ENCODE data around the gene ADRA1B. TPM values are rescaled to one million over a fixed set of nuclear protein-coding genes. Genes with fewer than 3 reads are reported as not detected.

ADRA1B gene
- total RNA-seq, 1 experiment from 2014 or later: 8.3 TPM

- H3K36me3 ChIP-seq (ENCODE audit: control insufficient read depth, insufficient read depth, low read length): no peaks in the 10 kb centered on the region
- H3K4me3 ChIP-seq (ENCODE audit: low read depth in 2 of 2, low read length in 2 of 2): no peak overlapping the region
- no TSS peak for BruUV-seq (replicated peaks)
- DNase-seq (ENCODE audit: low read depth, low spot score): no peak
- H3K27ac ChIP-seq (ENCODE audit: low read length): peak overlapping the region; percentile 59
- in situ Hi-C loops (cut with HindIII; ENCODE audit: low pct_unique_long_range_greater_than_20kb, low sequenced_read_pairs): no loop called here
- TF ChIP-seq SIN3A (IDR thresholded peaks at IDR 0.05; ENCODE audit: borderline replicate concordance, insufficient read depth, low read depth, low read length) (no peak), REST (IDR thresholded peaks at IDR 0.05; ENCODE audit: insufficient read depth in 1 of 2, low read depth in 2 of 2, low read length in 1 of 2) (no peak), TCF7L2 (IDR thresholded peaks at IDR 0.05; ENCODE audit: low read depth, low read length) (no peak), POLR2AphosphoS5 (IDR thresholded peaks at IDR 0.05; ENCODE audit: low read depth, low read length) (no peak)
- TF ChIP-seq, protein P1, sequence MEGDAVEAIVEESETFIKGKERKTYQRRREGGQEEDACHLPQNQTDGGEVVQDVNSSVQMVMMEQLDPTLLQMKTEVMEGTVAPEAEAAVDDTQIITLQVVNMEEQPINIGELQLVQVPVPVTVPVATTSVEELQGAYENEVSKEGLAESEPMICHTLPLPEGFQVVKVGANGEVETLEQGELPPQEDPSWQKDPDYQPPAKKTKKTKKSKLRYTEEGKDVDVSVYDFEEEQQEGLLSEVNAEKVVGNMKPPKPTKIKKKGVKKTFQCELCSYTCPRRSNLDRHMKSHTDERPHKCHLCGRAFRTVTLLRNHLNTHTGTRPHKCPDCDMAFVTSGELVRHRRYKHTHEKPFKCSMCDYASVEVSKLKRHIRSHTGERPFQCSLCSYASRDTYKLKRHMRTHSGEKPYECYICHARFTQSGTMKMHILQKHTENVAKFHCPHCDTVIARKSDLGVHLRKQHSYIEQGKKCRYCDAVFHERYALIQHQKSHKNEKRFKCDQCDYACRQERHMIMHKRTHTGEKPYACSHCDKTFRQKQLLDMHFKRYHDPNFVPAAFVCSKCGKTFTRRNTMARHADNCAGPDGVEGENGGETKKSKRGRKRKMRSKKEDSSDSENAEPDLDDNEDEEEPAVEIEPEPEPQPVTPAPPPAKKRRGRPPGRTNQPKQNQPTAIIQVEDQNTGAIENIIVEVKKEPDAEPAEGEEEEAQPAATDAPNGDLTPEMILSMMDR (IDR thresholded peaks at IDR 0.05): no peak
- ATAC-seq: peak; percentile 26
- H3K27me3 ChIP-seq (ENCODE audit: control insufficient read depth, insufficient read depth, low read length): no peaks in the 10 kb centered on the region
- intact Hi-C loops (cut with micrococcal nuclease; ENCODE audit: unreplicated experiment): no loop called here
- ChIA-PET POLR2A (no interaction called here), CTCF (no interaction called here)
- H3K9me3 ChIP-seq (ENCODE audit: control insufficient read depth, insufficient read depth, low read depth, low read length): no peaks in the 10 kb centered on the region
- H3K4me1 ChIP-seq (ENCODE audit: control insufficient read depth, insufficient read depth, low read length): peaks cover 39% of the 10 kb centered on the region
Observed at GRCh38 chr5:159903131-159903530, 13.2 kb upstream of the ADRA1B start.

- POLR2A ChIA-PET: no interaction called here
- intact Hi-C loops (cut with micrococcal nuclease; ENCODE audit: unreplicated experiment): no loop called here
- no peak for DNase-seq (ENCODE audit: low read depth, low spot score)
Observed at GRCh38 chr5:159904874-159905273, 11.4 kb upstream of the ADRA1B start.

More at GRCh38 chr5:159904874-159905273, 11.4 kb upstream of the ADRA1B start:
- H3K27me3 ChIP-seq (ENCODE audit: control insufficient read depth, insufficient read depth, low read length): no peaks in the 10 kb centered on the region
- no peak overlapping the region for H3K4me3 ChIP-seq (ENCODE audit: low read depth in 2 of 2, low read length in 2 of 2)
- BruUV-seq (replicated peaks): no TSS peak
- H3K27ac ChIP-seq (ENCODE audit: low read length): peak overlapping the region; percentile 60
- H3K36me3 ChIP-seq (ENCODE audit: control insufficient read depth, insufficient read depth, low read length): no peaks in the 10 kb centered on the region
- TF ChIP-seq REST (IDR thresholded peaks at IDR 0.05; ENCODE audit: insufficient read depth in 1 of 2, low read depth in 2 of 2, low read length in 1 of 2): no peak
- TF ChIP-seq, protein P1 (IDR thresholded peaks at IDR 0.05): no peak
- TF ChIP-seq TCF7L2 (IDR thresholded peaks at IDR 0.05; ENCODE audit: low read depth, low read length): no peak
- no peak for TF ChIP-seq SIN3A (IDR thresholded peaks at IDR 0.05; ENCODE audit: borderline replicate concordance, insufficient read depth, low read depth, low read length)
- no peak for TF ChIP-seq POLR2AphosphoS5 (IDR thresholded peaks at IDR 0.05; ENCODE audit: low read depth, low read length)
- H3K9me3 ChIP-seq (ENCODE audit: control insufficient read depth, insufficient read depth, low read depth, low read length): no peaks in the 10 kb centered on the region
- ATAC-seq: no peak
- in situ Hi-C loops (cut with HindIII; ENCODE audit: low pct_unique_long_range_greater_than_20kb, low sequenced_read_pairs): no loop called here
- peaks cover 39% of the 10 kb centered on the region for H3K4me1 ChIP-seq (ENCODE audit: control insufficient read depth, insufficient read depth, low read length)
- CTCF ChIA-PET: no interaction called here

All from Panc1 (cell line).